ENCODE data around the gene GLTPD2. TPM values are rescaled to one million over a fixed set of nuclear protein-coding genes. Genes with fewer than 3 reads are reported as not detected.

GLTPD2 gene
- total RNA-seq, 1 experiment from 2014 or later: not detected

DNA sequence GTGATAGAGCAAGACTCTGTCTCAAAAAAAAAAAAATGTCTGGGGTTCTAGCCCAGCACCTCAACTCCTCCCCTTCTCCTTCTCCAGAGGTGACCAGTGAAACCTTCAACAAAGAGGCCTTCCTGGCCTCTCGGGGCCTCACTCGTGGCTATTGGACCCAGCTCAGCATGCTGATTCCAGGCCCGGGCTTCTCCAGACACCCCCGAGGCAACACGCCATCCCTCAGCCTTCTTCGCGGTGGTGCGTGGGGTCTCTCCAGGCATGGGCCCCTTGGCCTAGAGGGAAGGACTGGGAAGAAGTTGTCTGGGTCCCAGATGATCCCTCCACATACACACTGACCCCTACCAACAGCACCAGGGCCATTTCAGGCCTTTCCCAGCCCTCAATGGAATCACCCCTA lies 45.5 kb upstream of the GLTPD2 start:
- RAD21 ChIA-PET (ENCODE audit: low non-redundant PET in 1 of 2, low total read pairs in 2 of 2, uncharacterized antibody in 2 of 2, unreplicated experiment in 2 of 2): no interaction called here
- CTCF ChIA-PET: no interaction called here
- TF ChIP-seq ZNF274 (IDR thresholded peaks at IDR 0.05; ENCODE audit: low read depth, low read length): no peak
- no peak for TF ChIP-seq POLR2A (IDR thresholded peaks at IDR 0.05; ENCODE audit: borderline replicate concordance, extremely low read depth, insufficient read depth, insufficient read length)
- TF ChIP-seq CBX3 (IDR thresholded peaks at IDR 0.05; ENCODE audit: low read depth): no peak
- H3K9me3 ChIP-seq (ENCODE audit: control insufficient read depth in 1 of 2, insufficient read depth in 1 of 2, low read depth in 1 of 2, low read length in 2 of 2): no peaks in the 10 kb centered on the region
- no peaks in the 10 kb centered on the region for H4K20me1 ChIP-seq (ENCODE audit: insufficient read depth)
- ATAC-seq (no peak), DNase-seq (ENCODE audit: low read depth, low spot score) (no peak)
- H3K9me2 ChIP-seq (ENCODE audit: insufficient read depth): no peaks in the 10 kb centered on the region
- no TSS peak for BruUV-seq (replicated peaks)
- intact Hi-C loops (cut with micrococcal nuclease): no loop called here
- no peak overlapping the region for H3K9ac ChIP-seq (ENCODE audit: low read length)
- no peaks in the 10 kb centered on the region for H3K27me3 ChIP-seq (ENCODE audit: insufficient read depth, low read length)
- H3K4me3 ChIP-seq (replicated peaks in 1 of 2; ENCODE audit: low read depth in 1 of 2, low read length in 2 of 2): no peak overlapping the region
- no peak overlapping the region for H3K27ac ChIP-seq (ENCODE audit: low read depth, low read length)
- H3K4me2 ChIP-seq (ENCODE audit: low read length): no peak overlapping the region
- H2AFZ ChIP-seq (ENCODE audit: low read depth, low read length, poor library complexity, severe bottlenecking): no peak overlapping the region
- H3K4me1 ChIP-seq (ENCODE audit: control insufficient read depth in 1 of 2, insufficient read depth in 2 of 2, low read length in 2 of 2): peaks cover 9 to 17% of the 10 kb centered on the region in 2 experiments
- POLR2A ChIA-PET: no interaction called here
- no peaks in the 10 kb centered on the region for H3K36me3 ChIP-seq (ENCODE audit: control insufficient read depth in 1 of 2, insufficient read depth in 2 of 2, low read length in 2 of 2)
- H3K79me2 ChIP-seq (ENCODE audit: insufficient read depth, low read length): no peaks in the 10 kb centered on the region; the same call in 1 of the 2 replicates

DNA sequence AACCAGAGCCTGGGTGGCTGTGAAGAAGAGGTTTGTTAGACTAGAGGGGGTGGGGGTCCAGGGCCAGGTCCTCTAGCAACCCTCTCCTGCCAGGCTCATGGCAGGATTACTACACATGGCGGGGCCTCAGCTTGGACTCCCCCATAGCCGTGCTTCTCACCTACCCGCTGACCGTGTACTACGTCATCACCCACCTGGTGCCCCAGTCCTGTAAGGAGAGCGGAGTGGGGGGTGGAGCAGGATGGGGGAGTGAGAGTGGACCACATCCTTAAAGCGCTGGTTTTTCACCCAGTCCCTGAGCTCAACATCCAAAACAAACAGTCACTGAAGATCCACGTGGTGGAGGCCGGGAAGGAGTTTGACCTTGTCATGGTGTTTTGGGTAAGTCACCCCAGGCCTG lies 44.9 kb upstream of the GLTPD2 start:
- DNase-seq (ENCODE audit: low read depth, low spot score): no peak
- ATAC-seq: no peak
- Histone ChIP-seq H2AFZ (ENCODE audit: low read depth, low read length, poor library complexity, severe bottlenecking) (no peak overlapping the region), H3K79me2 (ENCODE audit: insufficient read depth, low read length) (no peaks in the 10 kb centered on the region; the same call in 1 of the 2 replicates), H3K4me2 (ENCODE audit: low read length) (no peak overlapping the region), H3K36me3 (ENCODE audit: control insufficient read depth in 1 of 2, insufficient read depth in 2 of 2, low read length in 2 of 2) (no peaks in the 10 kb centered on the region), H3K9ac (ENCODE audit: low read length) (no peak overlapping the region), H4K20me1 (ENCODE audit: insufficient read depth) (no peaks in the 10 kb centered on the region), H3K9me3 (ENCODE audit: control insufficient read depth in 1 of 2, insufficient read depth in 1 of 2, low read depth in 1 of 2, low read length in 2 of 2) (no peaks in the 10 kb centered on the region), H3K27me3 (ENCODE audit: insufficient read depth, low read length) (no peaks in the 10 kb centered on the region), H3K9me2 (ENCODE audit: insufficient read depth) (no peaks in the 10 kb centered on the region), H3K27ac (ENCODE audit: low read depth, low read length) (no peak overlapping the region), H3K4me3 (replicated peaks in 1 of 2; ENCODE audit: low read depth in 1 of 2, low read length in 2 of 2) (no peak overlapping the region), H3K4me1 (ENCODE audit: control insufficient read depth in 1 of 2, insufficient read depth in 2 of 2, low read length in 2 of 2) (peaks cover 2 to 11% of the 10 kb centered on the region in 2 experiments; a peak in 3 of 4 replicates)
- ChIA-PET CTCF (no interaction called here), POLR2A (no interaction called here), RAD21 (ENCODE audit: low non-redundant PET in 1 of 2, low total read pairs in 2 of 2, uncharacterized antibody in 2 of 2, unreplicated experiment in 2 of 2) (interaction anchor here in 1 of 2 experiments (0.6 kb wide), 1 partner anchor 68 kb away, joined by 3 read pairs; no protein-coding TSS in a partner anchor)
- TF ChIP-seq ZFX (IDR thresholded peaks at IDR 0.05) (no peak), SIN3A (IDR thresholded peaks at IDR 0.05; ENCODE audit: low read depth) (no peak), EGR1 (IDR thresholded peaks at IDR 0.05; ENCODE audit: low read depth) (no peak), JUND (IDR thresholded peaks at IDR 0.05) (no peak), EZH2 (IDR thresholded peaks at IDR 0.05) (no peak), RAD21 (IDR thresholded peaks at IDR 0.05; ENCODE audit: low read depth) (no peak), SP1 (IDR thresholded peaks at IDR 0.05; ENCODE audit: low read depth) (no peak), SRF (IDR thresholded peaks at IDR 0.05; ENCODE audit: low read depth) (no peak), ZNF274 (IDR thresholded peaks at IDR 0.05; ENCODE audit: low read depth, low read length) (no peak), EZH2phosphoT487 (IDR thresholded peaks at IDR 0.05; ENCODE audit: borderline replicate concordance) (no peak), CEBPB (IDR thresholded peaks at IDR 0.05; ENCODE audit: low read depth) (no peak), ELF1 (IDR thresholded peaks at IDR 0.05; ENCODE audit: borderline replicate concordance, low read depth) (no peak), CBX3 (IDR thresholded peaks at IDR 0.05; ENCODE audit: low read depth) (no peak)
- TF ChIP-seq, protein P1, sequence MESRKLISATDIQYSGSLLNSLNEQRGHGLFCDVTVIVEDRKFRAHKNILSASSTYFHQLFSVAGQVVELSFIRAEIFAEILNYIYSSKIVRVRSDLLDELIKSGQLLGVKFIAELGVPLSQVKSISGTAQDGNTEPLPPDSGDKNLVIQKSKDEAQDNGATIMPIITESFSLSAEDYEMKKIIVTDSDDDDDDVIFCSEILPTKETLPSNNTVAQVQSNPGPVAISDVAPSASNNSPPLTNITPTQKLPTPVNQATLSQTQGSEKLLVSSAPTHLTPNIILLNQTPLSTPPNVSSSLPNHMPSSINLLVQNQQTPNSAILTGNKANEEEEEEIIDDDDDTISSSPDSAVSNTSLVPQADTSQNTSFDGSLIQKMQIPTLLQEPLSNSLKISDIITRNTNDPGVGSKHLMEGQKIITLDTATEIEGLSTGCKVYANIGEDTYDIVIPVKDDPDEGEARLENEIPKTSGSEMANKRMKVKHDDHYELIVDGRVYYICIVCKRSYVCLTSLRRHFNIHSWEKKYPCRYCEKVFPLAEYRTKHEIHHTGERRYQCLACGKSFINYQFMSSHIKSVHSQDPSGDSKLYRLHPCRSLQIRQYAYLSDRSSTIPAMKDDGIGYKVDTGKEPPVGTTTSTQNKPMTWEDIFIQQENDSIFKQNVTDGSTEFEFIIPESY (IDR thresholded peaks at IDR 0.05; ENCODE audit: extremely low read depth, insufficient replicate concordance, low read length): no peak
- TF ChIP-seq, protein P2, sequence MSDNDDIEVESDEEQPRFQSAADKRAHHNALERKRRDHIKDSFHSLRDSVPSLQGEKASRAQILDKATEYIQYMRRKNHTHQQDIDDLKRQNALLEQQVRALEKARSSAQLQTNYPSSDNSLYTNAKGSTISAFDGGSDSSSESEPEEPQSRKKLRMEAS (IDR thresholded peaks at IDR 0.05): no peak
- TF ChIP-seq, protein P3, sequence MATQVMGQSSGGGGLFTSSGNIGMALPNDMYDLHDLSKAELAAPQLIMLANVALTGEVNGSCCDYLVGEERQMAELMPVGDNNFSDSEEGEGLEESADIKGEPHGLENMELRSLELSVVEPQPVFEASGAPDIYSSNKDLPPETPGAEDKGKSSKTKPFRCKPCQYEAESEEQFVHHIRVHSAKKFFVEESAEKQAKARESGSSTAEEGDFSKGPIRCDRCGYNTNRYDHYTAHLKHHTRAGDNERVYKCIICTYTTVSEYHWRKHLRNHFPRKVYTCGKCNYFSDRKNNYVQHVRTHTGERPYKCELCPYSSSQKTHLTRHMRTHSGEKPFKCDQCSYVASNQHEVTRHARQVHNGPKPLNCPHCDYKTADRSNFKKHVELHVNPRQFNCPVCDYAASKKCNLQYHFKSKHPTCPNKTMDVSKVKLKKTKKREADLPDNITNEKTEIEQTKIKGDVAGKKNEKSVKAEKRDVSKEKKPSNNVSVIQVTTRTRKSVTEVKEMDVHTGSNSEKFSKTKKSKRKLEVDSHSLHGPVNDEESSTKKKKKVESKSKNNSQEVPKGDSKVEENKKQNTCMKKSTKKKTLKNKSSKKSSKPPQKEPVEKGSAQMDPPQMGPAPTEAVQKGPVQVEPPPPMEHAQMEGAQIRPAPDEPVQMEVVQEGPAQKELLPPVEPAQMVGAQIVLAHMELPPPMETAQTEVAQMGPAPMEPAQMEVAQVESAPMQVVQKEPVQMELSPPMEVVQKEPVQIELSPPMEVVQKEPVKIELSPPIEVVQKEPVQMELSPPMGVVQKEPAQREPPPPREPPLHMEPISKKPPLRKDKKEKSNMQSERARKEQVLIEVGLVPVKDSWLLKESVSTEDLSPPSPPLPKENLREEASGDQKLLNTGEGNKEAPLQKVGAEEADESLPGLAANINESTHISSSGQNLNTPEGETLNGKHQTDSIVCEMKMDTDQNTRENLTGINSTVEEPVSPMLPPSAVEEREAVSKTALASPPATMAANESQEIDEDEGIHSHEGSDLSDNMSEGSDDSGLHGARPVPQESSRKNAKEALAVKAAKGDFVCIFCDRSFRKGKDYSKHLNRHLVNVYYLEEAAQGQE (IDR thresholded peaks at IDR 0.05; ENCODE audit: low read depth): no peak
- TF ChIP-seq, protein P4, sequence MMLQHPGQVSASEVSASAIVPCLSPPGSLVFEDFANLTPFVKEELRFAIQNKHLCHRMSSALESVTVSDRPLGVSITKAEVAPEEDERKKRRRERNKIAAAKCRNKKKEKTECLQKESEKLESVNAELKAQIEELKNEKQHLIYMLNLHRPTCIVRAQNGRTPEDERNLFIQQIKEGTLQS (IDR thresholded peaks at IDR 0.05): no peak
- BruUV-seq (replicated peaks): no TSS peak
- intact Hi-C loops (cut with micrococcal nuclease): no loop called here

Data from HCT116 (cell line).